ENCODE results near the gene SLC34A1.

SLC34A1 gene

GRCh38 chr5:177437623-177438022 is 53.4 kb downstream of the SLC34A1 start:
- DNase-seq (ENCODE audit: low spot score): no peak
- Mint-ChIP-seq H3K36me3 (ENCODE audit: low read depth) (peaks cover 70% of the 10 kb centered on the region), H3K4me3 (no peak overlapping the region), H3K4me1 (ENCODE audit: low read depth) (peaks cover 27% of the 10 kb centered on the region), H3K27me3 (ENCODE audit: low read depth) (no peaks in the 10 kb centered on the region), H3K9me3 (no peaks in the 10 kb centered on the region), H3K27ac (no peak overlapping the region)

GRCh38 chr5:177438468-177438867 is 54.2 kb downstream of the SLC34A1 start:
- no peak for DNase-seq (ENCODE audit: low spot score)
- peaks cover 25% of the 10 kb centered on the region for H3K4me1 Mint-ChIP-seq (ENCODE audit: low read depth)
- no peak overlapping the region for H3K4me3 Mint-ChIP-seq
- no peaks in the 10 kb centered on the region for H3K9me3 Mint-ChIP-seq
- peaks cover 68% of the 10 kb centered on the region for H3K36me3 Mint-ChIP-seq (ENCODE audit: low read depth)
- H3K27ac Mint-ChIP-seq: no peak overlapping the region
- no peaks in the 10 kb centered on the region for H3K27me3 Mint-ChIP-seq (ENCODE audit: low read depth)

- no peak for DNase-seq (ENCODE audit: low spot score)
- no peaks in the 10 kb centered on the region for H3K9me3 Mint-ChIP-seq
- peaks cover 61% of the 10 kb centered on the region for H3K36me3 Mint-ChIP-seq (ENCODE audit: low read depth)
- H3K4me1 Mint-ChIP-seq (ENCODE audit: low read depth): peaks cover 27% of the 10 kb centered on the region
- no peaks in the 10 kb centered on the region for H3K27me3 Mint-ChIP-seq (ENCODE audit: low read depth)
- no peak overlapping the region for H3K27ac Mint-ChIP-seq
- no peak overlapping the region for H3K4me3 Mint-ChIP-seq
These were observed 55.4 kb downstream of the SLC34A1 start for GRCh38 chr5:177439518-177440053.

DNA sequence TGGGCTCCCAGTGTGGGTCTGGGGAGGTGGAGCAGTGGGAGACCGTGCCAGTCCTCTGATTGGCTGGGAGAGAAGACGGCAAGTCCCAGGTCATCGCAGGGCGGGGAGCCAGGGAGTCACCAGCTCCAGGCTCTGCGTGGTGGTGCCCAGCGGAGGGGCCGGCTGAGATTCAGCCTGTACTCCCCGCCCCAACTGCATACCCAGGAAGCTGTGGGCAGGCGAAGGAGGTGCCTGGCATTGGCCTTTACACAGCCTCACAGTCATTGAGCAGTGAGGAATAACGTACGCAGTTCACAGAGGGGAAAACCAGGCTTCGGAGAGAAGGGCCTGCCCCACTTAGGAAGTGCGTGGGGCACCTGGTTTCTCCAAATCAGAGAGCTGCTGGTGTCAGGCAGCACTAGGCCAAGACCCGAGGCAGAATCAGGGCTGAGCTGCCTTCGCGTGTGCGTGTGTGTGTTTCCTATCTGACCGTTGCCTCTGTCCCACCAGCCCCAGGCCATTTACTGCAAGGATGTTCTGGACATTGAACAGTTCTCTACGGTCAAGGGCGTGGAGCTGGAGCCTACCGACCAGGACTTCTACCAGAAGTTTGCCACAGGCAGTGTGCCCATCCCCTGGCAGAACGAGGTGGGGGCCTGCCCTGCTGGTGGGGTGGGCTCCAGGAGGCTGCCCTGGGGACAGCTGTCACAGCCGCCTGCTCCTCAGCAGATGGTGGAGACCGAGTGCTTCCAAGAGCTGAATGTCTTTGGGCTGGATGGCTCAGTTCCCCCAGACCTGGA is 56.2 kb downstream of the SLC34A1 start:
- DNase-seq (ENCODE audit: low spot score): peak; percentile 41
- Mint-ChIP-seq H3K9me3 (no peaks in the 10 kb centered on the region), H3K4me1 (ENCODE audit: low read depth) (peaks cover 30% of the 10 kb centered on the region), H3K27me3 (ENCODE audit: low read depth) (no peaks in the 10 kb centered on the region), H3K36me3 (ENCODE audit: low read depth) (peaks cover 56% of the 10 kb centered on the region), H3K4me3 (no peak overlapping the region), H3K27ac (peak overlapping the region; percentile 57)

GRCh38 chr5:177440990-177441780 is 57.0 kb downstream of the SLC34A1 start:
- Mint-ChIP-seq H3K36me3 (ENCODE audit: low read depth) (peaks cover 51% of the 10 kb centered on the region), H3K27me3 (ENCODE audit: low read depth) (no peaks in the 10 kb centered on the region), H3K27ac (no peak overlapping the region), H3K4me3 (no peak overlapping the region), H3K4me1 (ENCODE audit: low read depth) (peaks cover 38% of the 10 kb centered on the region), H3K9me3 (no peaks in the 10 kb centered on the region)
- DNase-seq (ENCODE audit: low spot score): no peak

GRCh38 chr5:177442066-177442826 is 58.0 kb downstream of the SLC34A1 start:
- Mint-ChIP-seq H3K36me3 (ENCODE audit: low read depth) (peaks cover 42% of the 10 kb centered on the region), H3K27me3 (ENCODE audit: low read depth) (no peaks in the 10 kb centered on the region), H3K27ac (peak overlapping the region; percentile 41), H3K9me3 (no peaks in the 10 kb centered on the region), H3K4me3 (no peak overlapping the region), H3K4me1 (ENCODE audit: low read depth) (peaks cover 36% of the 10 kb centered on the region)
- DNase-seq (ENCODE audit: low spot score): no peak

GRCh38 chr5:177443144-177443983 is 59.1 kb downstream of the SLC34A1 start:
- Mint-ChIP-seq H3K27ac (no peak overlapping the region), H3K4me1 (ENCODE audit: low read depth) (peaks cover 33% of the 10 kb centered on the region), H3K27me3 (ENCODE audit: low read depth) (peaks cover 5% of the 10 kb centered on the region), H3K4me3 (no peak overlapping the region), H3K9me3 (no peaks in the 10 kb centered on the region), H3K36me3 (ENCODE audit: low read depth) (peaks cover 31% of the 10 kb centered on the region)
- no peak for DNase-seq (ENCODE audit: low spot score)

- Mint-ChIP-seq H3K36me3 (ENCODE audit: low read depth) (peaks cover 24% of the 10 kb centered on the region), H3K27ac (peak overlapping the region; percentile 83), H3K4me3 (peak overlapping the region; percentile 63), H3K4me1 (ENCODE audit: low read depth) (peaks cover 35% of the 10 kb centered on the region), H3K27me3 (ENCODE audit: low read depth) (peaks cover 7% of the 10 kb centered on the region), H3K9me3 (no peaks in the 10 kb centered on the region)
- DNase-seq (ENCODE audit: low spot score): no peak
These were observed 60.1 kb downstream of the SLC34A1 start for GRCh38 chr5:177444106-177445051.

DNA sequence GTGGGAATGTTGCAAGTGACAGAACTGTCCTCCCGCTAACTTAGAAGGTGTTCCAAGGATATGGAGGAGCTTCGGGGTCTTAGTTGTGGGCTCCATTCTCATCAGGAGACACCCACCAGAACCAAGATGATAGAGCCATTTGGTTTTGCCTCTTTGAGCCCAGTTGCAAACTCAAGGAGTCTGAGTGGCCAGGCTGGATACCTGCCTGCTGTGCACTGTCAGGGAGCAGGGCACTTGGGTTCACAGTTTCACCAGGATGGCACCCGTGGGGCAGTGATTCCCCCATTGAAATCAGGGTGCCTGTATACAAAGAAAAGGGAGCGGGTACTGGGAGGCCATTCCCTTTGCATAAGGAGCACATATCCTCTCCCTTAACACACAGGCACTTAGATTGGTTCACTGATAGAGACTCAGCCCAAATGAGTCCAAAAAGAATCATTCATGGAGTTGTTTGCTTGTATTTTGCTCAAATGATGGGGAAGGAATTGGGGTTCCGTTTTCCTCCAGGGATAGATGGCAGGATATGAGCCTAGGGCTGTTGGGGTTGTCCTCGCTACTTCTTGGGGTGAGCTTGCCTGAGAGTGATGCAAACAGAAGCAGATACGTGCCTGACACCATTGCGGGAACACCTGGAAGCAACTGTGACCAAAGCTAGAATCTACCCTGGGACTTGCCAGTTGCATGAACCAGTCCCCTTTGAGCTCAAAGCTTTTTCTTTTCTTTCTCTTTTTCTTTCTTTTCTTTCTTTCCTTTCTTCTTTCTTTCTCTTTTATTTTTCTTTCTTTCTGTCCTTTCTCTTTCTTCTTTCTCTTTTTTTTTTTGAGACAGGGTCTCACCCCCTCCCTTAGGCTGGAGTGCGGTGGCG is 61.0 kb downstream of the SLC34A1 start:
- DNase-seq (ENCODE audit: low spot score): no peak
- H3K27ac Mint-ChIP-seq: peak overlapping the region; percentile 92
- H3K4me3 Mint-ChIP-seq: peak overlapping the region; percentile 76
- H3K36me3 Mint-ChIP-seq (ENCODE audit: low read depth): peaks cover 16% of the 10 kb centered on the region
- H3K27me3 Mint-ChIP-seq (ENCODE audit: low read depth): peaks cover 7% of the 10 kb centered on the region
- peaks cover 29% of the 10 kb centered on the region for H3K4me1 Mint-ChIP-seq (ENCODE audit: low read depth)
- H3K9me3 Mint-ChIP-seq: no peaks in the 10 kb centered on the region

DNA sequence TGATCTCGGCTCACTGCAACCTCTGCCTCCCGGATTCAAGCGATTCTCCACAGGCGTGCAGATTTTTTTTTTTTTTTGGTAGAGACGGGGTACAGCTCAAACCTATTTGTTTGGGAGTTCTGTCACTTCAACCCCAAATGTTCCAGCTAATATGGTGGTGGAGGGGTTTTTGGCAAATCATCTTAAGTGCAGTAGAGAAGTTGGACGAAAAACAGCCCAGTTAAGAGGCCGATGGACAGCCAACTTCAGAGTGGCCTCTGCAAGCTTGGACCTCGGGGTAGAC is 61.6 kb downstream of the SLC34A1 start:
- Mint-ChIP-seq H3K4me3 (peak overlapping the region; percentile 76), H3K9me3 (no peaks in the 10 kb centered on the region), H3K27me3 (ENCODE audit: low read depth) (peaks cover 7% of the 10 kb centered on the region), H3K36me3 (ENCODE audit: low read depth) (peaks cover 16% of the 10 kb centered on the region), H3K27ac (peak overlapping the region; percentile 92), H3K4me1 (ENCODE audit: low read depth) (peaks cover 29% of the 10 kb centered on the region)
- no peak for DNase-seq (ENCODE audit: low spot score)

DNA sequence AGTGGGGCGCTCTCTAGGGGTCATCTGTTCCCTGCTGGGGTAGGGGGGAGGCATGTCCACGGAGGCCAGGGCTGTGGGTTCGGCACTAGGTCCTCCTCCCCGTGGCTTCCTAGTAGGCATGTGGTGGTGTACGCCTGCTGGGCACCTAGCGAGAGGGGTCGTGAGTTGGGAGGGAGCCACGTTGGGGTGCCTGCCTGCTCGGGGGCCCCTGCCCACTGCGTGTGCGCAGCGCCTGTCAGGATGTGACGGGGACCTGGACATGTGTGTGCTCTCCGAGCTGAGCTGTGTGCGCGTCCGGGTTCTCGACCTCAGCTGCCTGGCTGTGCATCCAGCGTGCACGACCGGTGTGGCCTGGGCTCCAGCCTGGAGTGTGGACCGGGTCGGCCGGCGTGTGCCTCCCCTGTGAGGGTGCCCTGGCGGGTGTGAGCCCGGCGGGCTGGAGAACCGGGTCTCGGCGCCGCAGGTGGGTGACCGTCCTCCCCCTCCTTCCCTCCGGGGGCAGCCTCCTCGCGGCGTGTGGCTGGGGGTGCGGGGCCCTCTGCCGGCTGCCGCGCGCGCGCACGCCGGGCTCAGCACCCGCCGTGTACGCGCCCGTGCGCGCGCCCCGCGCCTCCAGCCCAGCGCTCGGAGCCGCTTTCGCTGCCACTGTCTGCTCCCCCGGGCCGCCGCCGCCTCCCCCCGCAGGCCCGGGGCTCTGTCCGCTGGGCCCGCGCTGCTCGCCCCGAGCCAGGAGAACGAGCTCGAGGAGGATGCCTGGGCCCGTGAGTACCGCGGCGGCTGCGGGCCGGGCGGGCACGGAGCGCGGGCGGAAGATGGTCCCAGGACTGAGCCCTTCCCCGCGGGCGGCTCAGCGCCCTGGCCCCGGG is 62.2 kb downstream of the SLC34A1 start, which contains the start of gene PRR7:
TSS of gene PRR7 (plus strand) at position 615 of the 866 bp plus-strand sequence. CDS start 8,254 bp downstream, outside the sequence.
- Mint-ChIP-seq H3K27ac (peak within 1 kb of the TSS; percentile 92), H3K4me3 (peak within 1 kb of the TSS; percentile 76)
- DNase-seq (ENCODE audit: low spot score): peak; percentile 70

More for the DNA sequence above, 62.2 kb downstream of the SLC34A1 start, which contains the start of gene PRR7:
- H3K9me3 Mint-ChIP-seq: no peaks in the 10 kb centered on the region
- peaks cover 16% of the 10 kb centered on the region for H3K36me3 Mint-ChIP-seq (ENCODE audit: low read depth)
- H3K27me3 Mint-ChIP-seq (ENCODE audit: low read depth): peaks cover 7% of the 10 kb centered on the region
- H3K4me1 Mint-ChIP-seq (ENCODE audit: low read depth): peaks cover 29% of the 10 kb centered on the region

Measured in T-helper 2 cell treated with Interferon-gamma antibody and Interleukin-4, amounts not matched to agents 5 μg/mL and 100 μg/mL, for 36 hours (primary cell).